HepG2 (cell line): ENCODE results near the gene MAN1A1.

Experiments
- ASH2L ChIP-seq: fragments of 300-600, 200-600 bp; sonication (generic); IDR thresholded peaks from 2 replicates; pipeline ENCODE4 v1.7.0; 2017; ENCODE audit warnings: low read depth, mild to moderate bottlenecking, moderate library complexity, mixed read lengths, low read length; ENCODE audit not compliant: insufficient read length
- CAMTA2 ChIP-seq: sonication (generic); formaldehyde crosslinking; IDR thresholded peaks from 2 replicates; pipeline ENCODE4 v1.4.0; 2020; ENCODE audit warnings: mild to moderate bottlenecking, missing genetic modification reagents, borderline replicate concordance
- CREM ChIP-seq, 2 experiments: sonication (generic) in 1 of 2; formaldehyde crosslinking in 1 of 2; IDR thresholded peaks; 2 replicates each; pipeline versions ENCODE4 v1.4.0 to v1.6.1; 2016 to 2020; ENCODE audit warnings: antibody characterized with exemption in 1 of 2, mild to moderate bottlenecking in 1 of 2, missing genetic modification reagents in 1 of 2
- ELF1 ChIP-seq: sonication (generic); formaldehyde crosslinking; IDR thresholded peaks from 2 replicates; pipeline ENCODE4 v1.4.0; 2020; ENCODE audit warnings: missing genetic modification reagents
- EZH2 ChIP-seq: conservative IDR thresholded peaks from 2 replicates; pipeline ENCODE4 v1.6.1; 2012; ENCODE audit warnings: mild to moderate bottlenecking, low read depth, low read length, moderate library complexity
- NFKBIZ ChIP-seq: IDR thresholded peaks from 2 replicates; pipeline ENCODE4 v1.6.1; 2018; ENCODE audit warnings: missing genetic modification reagents, missing compliant biosample characterization
- NFYB ChIP-seq: sonication (generic); formaldehyde crosslinking; IDR thresholded peaks from 2 replicates; pipeline ENCODE4 v1.4.0; 2020; ENCODE audit warnings: missing genetic modification reagents
- SP1 ChIP-seq, 2 experiments: fragments of 450-650 bp in 1 of 2; sonication (generic) in 1 of 2; formaldehyde crosslinking in 1 of 2; IDR thresholded peaks; 2 replicates each; pipeline versions ENCODE4 v1.4.0 to v1.6.1; 2016 to 2020; ENCODE audit warnings: missing genetic modification reagents in 1 of 2
- ZNF10 ChIP-seq: sonication (generic); formaldehyde crosslinking; IDR thresholded peaks from 2 replicates; pipeline ENCODE4 v1.4.0; 2020; ENCODE audit warnings: mild to moderate bottlenecking, low read depth, missing genetic modification reagents, borderline replicate concordance
- TF ChIP-seq, protein P1 (sequence below): sonication (generic); formaldehyde crosslinking; IDR thresholded peaks from 2 replicates; pipeline ENCODE4 v1.8.0; 2022; ENCODE audit warnings: mild to moderate bottlenecking, missing genetic modification reagents, moderate library complexity
- TF ChIP-seq, protein P2 (sequence below), 2 experiments: IDR thresholded peaks; 2 replicates each; pipeline ENCODE4 v1.6.1; 2011 to 2012; ENCODE audit warnings: low read length in 2 of 2, borderline replicate concordance in 1 of 2, low read depth in 1 of 2, mild to moderate bottlenecking in 1 of 2, moderate library complexity in 1 of 2
- TF ChIP-seq, protein P3 (sequence below): sonication (generic); formaldehyde crosslinking; IDR thresholded peaks from 2 replicates; pipeline ENCODE4 v1.5.0; 2020; ENCODE audit warnings: mild to moderate bottlenecking, missing genetic modification reagents, moderate library complexity
- TF ChIP-seq, protein P4 (sequence below): sonication (generic); formaldehyde crosslinking; IDR thresholded peaks from 2 replicates; pipeline ENCODE4 v1.4.0; 2020; ENCODE audit warnings: missing genetic modification reagents, low read depth, mild to moderate bottlenecking, borderline replicate concordance

DNA sequence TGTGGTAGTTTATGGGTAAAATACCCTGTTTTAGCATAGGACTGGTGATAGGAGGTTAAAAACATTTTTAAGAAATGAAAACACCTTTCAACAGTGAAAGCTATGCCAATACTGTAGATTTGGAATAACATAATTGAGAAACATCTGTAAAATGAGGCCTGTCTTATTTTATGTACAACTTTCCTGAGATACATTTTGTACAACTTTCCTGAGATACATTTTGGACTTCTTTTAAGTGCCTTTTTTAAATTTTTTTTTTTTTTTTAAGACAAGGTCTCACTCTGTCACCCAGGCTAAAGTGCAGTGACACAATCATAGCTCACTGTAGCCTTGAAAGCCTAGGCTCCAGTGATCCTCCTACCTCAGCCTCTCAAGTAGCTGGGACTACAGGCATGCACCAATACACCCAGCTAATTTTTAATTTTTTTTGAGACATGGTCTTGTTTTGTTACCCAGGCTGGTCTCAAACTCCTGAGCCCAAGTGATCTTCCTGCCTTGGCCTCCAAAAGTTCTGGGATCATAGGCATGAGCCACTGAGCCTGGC lies 84.6 kb downstream of the MAN1A1 start:
- TF ChIP-seq, protein P1, sequence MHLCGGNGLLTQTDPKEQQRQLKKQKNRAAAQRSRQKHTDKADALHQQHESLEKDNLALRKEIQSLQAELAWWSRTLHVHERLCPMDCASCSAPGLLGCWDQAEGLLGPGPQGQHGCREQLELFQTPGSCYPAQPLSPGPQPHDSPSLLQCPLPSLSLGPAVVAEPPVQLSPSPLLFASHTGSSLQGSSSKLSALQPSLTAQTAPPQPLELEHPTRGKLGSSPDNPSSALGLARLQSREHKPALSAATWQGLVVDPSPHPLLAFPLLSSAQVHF (CRISPR knock-in tag), result no peak
- TF ChIP-seq, protein P2, sequence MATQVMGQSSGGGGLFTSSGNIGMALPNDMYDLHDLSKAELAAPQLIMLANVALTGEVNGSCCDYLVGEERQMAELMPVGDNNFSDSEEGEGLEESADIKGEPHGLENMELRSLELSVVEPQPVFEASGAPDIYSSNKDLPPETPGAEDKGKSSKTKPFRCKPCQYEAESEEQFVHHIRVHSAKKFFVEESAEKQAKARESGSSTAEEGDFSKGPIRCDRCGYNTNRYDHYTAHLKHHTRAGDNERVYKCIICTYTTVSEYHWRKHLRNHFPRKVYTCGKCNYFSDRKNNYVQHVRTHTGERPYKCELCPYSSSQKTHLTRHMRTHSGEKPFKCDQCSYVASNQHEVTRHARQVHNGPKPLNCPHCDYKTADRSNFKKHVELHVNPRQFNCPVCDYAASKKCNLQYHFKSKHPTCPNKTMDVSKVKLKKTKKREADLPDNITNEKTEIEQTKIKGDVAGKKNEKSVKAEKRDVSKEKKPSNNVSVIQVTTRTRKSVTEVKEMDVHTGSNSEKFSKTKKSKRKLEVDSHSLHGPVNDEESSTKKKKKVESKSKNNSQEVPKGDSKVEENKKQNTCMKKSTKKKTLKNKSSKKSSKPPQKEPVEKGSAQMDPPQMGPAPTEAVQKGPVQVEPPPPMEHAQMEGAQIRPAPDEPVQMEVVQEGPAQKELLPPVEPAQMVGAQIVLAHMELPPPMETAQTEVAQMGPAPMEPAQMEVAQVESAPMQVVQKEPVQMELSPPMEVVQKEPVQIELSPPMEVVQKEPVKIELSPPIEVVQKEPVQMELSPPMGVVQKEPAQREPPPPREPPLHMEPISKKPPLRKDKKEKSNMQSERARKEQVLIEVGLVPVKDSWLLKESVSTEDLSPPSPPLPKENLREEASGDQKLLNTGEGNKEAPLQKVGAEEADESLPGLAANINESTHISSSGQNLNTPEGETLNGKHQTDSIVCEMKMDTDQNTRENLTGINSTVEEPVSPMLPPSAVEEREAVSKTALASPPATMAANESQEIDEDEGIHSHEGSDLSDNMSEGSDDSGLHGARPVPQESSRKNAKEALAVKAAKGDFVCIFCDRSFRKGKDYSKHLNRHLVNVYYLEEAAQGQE (IDR thresholded peaks at IDR 0.05; ENCODE audit: borderline replicate concordance in 1 of 2, low read depth in 1 of 2, low read length in 2 of 2), result no peak
- TF ChIP-seq ZNF10 (no peak), NFKBIZ (CRISPR knock-in tag) (no peak), CREM (IDR thresholded peaks at IDR 0.05) (no peak), CREM (CRISPR knock-in tag; IDR thresholded peaks at IDR 0.05) (no peak), NFYB (CRISPR knock-in tag) (no peak), ASH2L (no peak), SP1 (IDR thresholded peaks at IDR 0.05) (no peak), SP1 (CRISPR knock-in tag; IDR thresholded peaks at IDR 0.05) (no peak), CAMTA2 (CRISPR knock-in tag) (no peak), EZH2 (no peak), ELF1 (CRISPR knock-in tag) (no peak)
- TF ChIP-seq, protein P3, sequence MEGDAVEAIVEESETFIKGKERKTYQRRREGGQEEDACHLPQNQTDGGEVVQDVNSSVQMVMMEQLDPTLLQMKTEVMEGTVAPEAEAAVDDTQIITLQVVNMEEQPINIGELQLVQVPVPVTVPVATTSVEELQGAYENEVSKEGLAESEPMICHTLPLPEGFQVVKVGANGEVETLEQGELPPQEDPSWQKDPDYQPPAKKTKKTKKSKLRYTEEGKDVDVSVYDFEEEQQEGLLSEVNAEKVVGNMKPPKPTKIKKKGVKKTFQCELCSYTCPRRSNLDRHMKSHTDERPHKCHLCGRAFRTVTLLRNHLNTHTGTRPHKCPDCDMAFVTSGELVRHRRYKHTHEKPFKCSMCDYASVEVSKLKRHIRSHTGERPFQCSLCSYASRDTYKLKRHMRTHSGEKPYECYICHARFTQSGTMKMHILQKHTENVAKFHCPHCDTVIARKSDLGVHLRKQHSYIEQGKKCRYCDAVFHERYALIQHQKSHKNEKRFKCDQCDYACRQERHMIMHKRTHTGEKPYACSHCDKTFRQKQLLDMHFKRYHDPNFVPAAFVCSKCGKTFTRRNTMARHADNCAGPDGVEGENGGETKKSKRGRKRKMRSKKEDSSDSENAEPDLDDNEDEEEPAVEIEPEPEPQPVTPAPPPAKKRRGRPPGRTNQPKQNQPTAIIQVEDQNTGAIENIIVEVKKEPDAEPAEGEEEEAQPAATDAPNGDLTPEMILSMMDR (CRISPR knock-in tag), result no peak
- TF ChIP-seq, protein P4, sequence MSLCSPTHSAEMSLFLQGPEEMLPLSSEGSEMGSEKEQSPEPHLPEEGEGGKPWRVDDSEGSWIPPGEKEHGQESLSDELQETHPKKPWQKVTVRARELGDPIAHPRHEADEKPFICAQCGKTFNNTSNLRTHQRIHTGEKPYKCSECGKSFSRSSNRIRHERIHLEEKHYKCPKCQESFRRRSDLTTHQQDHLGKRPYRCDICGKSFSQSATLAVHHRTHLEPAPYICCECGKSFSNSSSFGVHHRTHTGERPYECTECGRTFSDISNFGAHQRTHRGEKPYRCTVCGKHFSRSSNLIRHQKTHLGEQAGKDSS, result no peak
